ENCODE data around the gene EFCAB6.

EFCAB6 gene

DNA sequence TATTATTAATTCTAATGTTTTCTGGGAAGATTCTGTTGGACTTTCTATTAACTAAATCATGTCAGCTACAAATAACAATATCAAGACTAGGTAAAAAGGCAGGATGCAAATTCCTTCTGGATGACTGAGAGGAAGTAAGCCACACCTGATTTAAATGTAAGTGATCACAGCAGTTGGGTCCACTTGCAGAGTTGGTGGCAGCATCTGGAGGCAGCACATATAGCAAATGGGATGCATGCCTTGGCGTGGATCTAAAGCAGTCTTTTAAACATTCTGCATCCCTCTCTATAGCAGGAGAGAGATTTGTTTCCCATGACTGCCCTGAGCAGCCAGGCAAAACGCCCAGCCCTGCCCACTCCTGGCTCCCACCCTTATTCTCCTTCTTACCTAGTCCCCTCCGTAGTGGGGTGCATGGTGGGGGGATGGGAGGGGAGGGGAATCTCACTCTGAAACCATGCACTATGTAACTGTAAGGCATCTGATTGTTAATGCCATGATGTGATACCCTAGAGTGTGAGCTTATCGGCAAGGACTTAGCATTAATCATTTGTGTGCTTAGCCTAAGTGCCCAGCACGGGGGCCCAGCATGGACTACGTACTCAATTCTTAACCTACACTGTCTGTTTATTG, 130.3 kb downstream of the EFCAB6 start:
- no peak overlapping the region for H3K4me3 ChIP-seq (ENCODE audit: low read depth, low read length, poor library complexity, severe bottlenecking)
- H3K27me3 ChIP-seq (ENCODE audit: insufficient read depth, low read length), result no peaks in the 10 kb centered on the region
- H3K4me1 ChIP-seq (ENCODE audit: insufficient read depth, low read length, severe bottlenecking), result no peaks in the 10 kb centered on the region
- H3K79me2 ChIP-seq (ENCODE audit: insufficient read depth, low read length), result no peaks in the 10 kb centered on the region
- H3K36me3 ChIP-seq (ENCODE audit: insufficient read depth, low read length), result no peaks in the 10 kb centered on the region
- H3K27ac ChIP-seq (ENCODE audit: low read depth, low read length, poor library complexity, severe bottlenecking), result no peak overlapping the region
- H2AFZ ChIP-seq (ENCODE audit: low read length), result no peak overlapping the region
- no peaks in the 10 kb centered on the region for H3K9me2 ChIP-seq (ENCODE audit: low read depth, low read length)
- no peaks in the 10 kb centered on the region for H3F3A ChIP-seq (ENCODE audit: insufficient read depth, low read length)
- no peaks in the 10 kb centered on the region for H3K9me3 ChIP-seq (ENCODE audit: low read length)
- no peak overlapping the region for H3K4me2 ChIP-seq (ENCODE audit: low read length)
- no peak overlapping the region for H3K9ac ChIP-seq (ENCODE audit: low read length)
- TF ChIP-seq CTCF (IDR thresholded peaks at IDR 0.05; ENCODE audit: low read length) (no peak), EZH2 (IDR thresholded peaks at IDR 0.05; ENCODE audit: borderline replicate concordance, low read length) (no peak)
- H4K20me1 ChIP-seq (ENCODE audit: insufficient read depth, low read length), result no peaks in the 10 kb centered on the region

- Histone ChIP-seq H4K20me1 (ENCODE audit: insufficient read depth, low read length) (no peaks in the 10 kb centered on the region), H3K4me1 (ENCODE audit: insufficient read depth, low read length, severe bottlenecking) (no peaks in the 10 kb centered on the region), H3K79me2 (ENCODE audit: insufficient read depth, low read length) (no peaks in the 10 kb centered on the region), H3K4me3 (ENCODE audit: low read depth, low read length, poor library complexity, severe bottlenecking) (no peak overlapping the region), H2AFZ (ENCODE audit: low read length) (no peak overlapping the region), H3K27me3 (ENCODE audit: insufficient read depth, low read length) (no peaks in the 10 kb centered on the region), H3K4me2 (ENCODE audit: low read length) (no peak overlapping the region), H3K9me2 (ENCODE audit: low read depth, low read length) (no peaks in the 10 kb centered on the region), H3F3A (ENCODE audit: insufficient read depth, low read length) (no peaks in the 10 kb centered on the region), H3K36me3 (ENCODE audit: insufficient read depth, low read length) (no peaks in the 10 kb centered on the region), H3K27ac (ENCODE audit: low read depth, low read length, poor library complexity, severe bottlenecking) (no peak overlapping the region), H3K9me3 (ENCODE audit: low read length) (no peaks in the 10 kb centered on the region), H3K9ac (ENCODE audit: low read length) (no peak overlapping the region)
- TF ChIP-seq EZH2 (IDR thresholded peaks at IDR 0.05; ENCODE audit: borderline replicate concordance, low read length) (no peak), CTCF (IDR thresholded peaks at IDR 0.05; ENCODE audit: low read length) (no peak)
These were observed 141.6 kb downstream of the EFCAB6 start for GRCh38 chr22:43670513-43670912.

DNA sequence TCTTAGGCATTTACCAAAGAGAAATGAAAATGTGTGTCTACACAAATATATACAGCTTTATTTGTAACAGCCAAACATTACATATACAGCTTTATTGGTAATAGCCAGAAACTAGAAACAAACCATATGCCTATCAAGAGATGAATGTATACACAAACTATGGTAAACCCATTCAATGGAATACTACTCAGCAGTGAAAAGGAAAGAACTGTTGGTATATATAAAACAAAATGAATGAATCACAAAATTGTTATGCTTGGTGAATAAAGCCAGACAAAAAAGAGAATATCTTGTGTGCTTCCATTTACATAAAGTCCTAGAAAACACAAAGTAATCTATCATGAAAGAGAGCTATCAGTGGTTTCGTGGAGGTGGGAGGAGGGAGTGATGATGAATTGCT, 142.9 kb downstream of the EFCAB6 start:
- H3F3A ChIP-seq (ENCODE audit: insufficient read depth, low read length), result no peaks in the 10 kb centered on the region
- TF ChIP-seq EZH2 (IDR thresholded peaks at IDR 0.05; ENCODE audit: borderline replicate concordance, low read length) (no peak), CTCF (IDR thresholded peaks at IDR 0.05; ENCODE audit: low read length) (no peak)
- no peaks in the 10 kb centered on the region for H3K27me3 ChIP-seq (ENCODE audit: insufficient read depth, low read length)
- H3K4me2 ChIP-seq (ENCODE audit: low read length), result no peak overlapping the region
- no peak overlapping the region for H3K9ac ChIP-seq (ENCODE audit: low read length)
- no peaks in the 10 kb centered on the region for H4K20me1 ChIP-seq (ENCODE audit: insufficient read depth, low read length)
- no peaks in the 10 kb centered on the region for H3K4me1 ChIP-seq (ENCODE audit: insufficient read depth, low read length, severe bottlenecking)
- no peaks in the 10 kb centered on the region for H3K79me2 ChIP-seq (ENCODE audit: insufficient read depth, low read length)
- H2AFZ ChIP-seq (ENCODE audit: low read length), result no peak overlapping the region
- H3K27ac ChIP-seq (ENCODE audit: low read depth, low read length, poor library complexity, severe bottlenecking), result no peak overlapping the region
- H3K4me3 ChIP-seq (ENCODE audit: low read depth, low read length, poor library complexity, severe bottlenecking), result no peak overlapping the region
- H3K9me3 ChIP-seq (ENCODE audit: low read length), result no peaks in the 10 kb centered on the region
- H3K36me3 ChIP-seq (ENCODE audit: insufficient read depth, low read length), result no peaks in the 10 kb centered on the region
- H3K9me2 ChIP-seq (ENCODE audit: low read depth, low read length), result no peaks in the 10 kb centered on the region
